ACHN (cell line): ENCODE results near the gene TGIF1.

Experiments
- DNase-seq: peaks from one replicate; pipeline ENCODE4 v3.0.0-alpha.2; 2015
- in situ Hi-C: cut with HindIII; loops from 2 replicates; pipeline ENCODE4 v1.10.0; 2017; ENCODE audit warnings: low sequenced_read_pairs, low pct_ligation_motif_present, low pct_unique_long_range_greater_than_20kb

The TGIF1 gene

DNA sequence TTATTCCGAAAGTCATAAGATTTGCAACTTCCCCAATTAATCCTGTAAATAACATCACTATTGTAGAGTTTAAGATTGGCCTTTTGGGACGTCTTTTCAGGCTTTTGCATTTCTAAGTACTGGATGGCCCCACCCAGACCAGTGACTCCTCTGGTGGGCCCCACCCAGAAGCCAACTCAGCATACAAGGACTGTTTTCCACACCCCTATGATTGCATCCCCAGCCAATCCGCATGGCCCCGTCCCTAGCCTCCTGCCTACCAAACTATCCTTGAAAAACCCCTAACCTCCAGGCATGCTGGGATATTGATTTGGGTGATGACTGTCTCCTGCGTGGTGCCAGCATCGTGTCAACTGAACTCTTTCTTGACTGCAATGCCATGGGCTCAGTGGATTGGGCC is 24.5 kb upstream of the TGIF1 start:
- no peak for DNase-seq
- in situ Hi-C loops: no loop called here

- in situ Hi-C loops: no loop called here
- DNase-seq: no peak
Observed at GRCh38 chr18:3426074-3426473, 23.9 kb upstream of the TGIF1 start.

DNA sequence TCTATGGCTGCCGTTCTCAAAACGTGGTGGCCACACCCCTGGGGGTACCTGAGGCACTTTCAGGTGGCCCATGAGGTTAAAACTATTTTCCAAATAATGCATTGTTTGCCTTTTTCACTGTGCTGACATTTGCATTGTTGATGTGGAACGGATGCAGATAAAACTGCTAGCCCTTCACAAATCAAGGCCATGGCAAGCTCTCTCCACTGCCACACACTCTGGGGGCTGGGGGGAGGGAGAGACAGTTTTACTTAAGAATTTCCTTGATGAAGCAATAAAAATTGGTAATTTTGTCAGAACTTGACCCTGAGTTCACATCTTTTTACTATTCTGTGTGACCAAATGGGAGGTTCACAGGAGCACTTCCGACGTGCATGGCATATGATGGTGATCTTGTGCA is 22.0 kb upstream of the TGIF1 start:
- in situ Hi-C loops: no loop called here

GRCh38 chr18:3429121-3429520 is 20.9 kb upstream of the TGIF1 start:
- DNase-seq: no peak
- in situ Hi-C loops: no loop called here

More for the DNA sequence above, 22.0 kb upstream of the TGIF1 start:
- DNase-seq: no peak

GRCh38 chr18:3434685-3435084 is 15.3 kb upstream of the TGIF1 start:
- in situ Hi-C loops: no loop called here
- DNase-seq: no peak

- in situ Hi-C loops: no loop called here
- DNase-seq: no peak
Observed at GRCh38 chr18:3440341-3440740, 9.6 kb upstream of the TGIF1 start.

- DNase-seq: peak; percentile 43
- in situ Hi-C loops: no loop called here
Observed at GRCh38 chr18:3441290-3441689, 8.7 kb upstream of the TGIF1 start.

DNA sequence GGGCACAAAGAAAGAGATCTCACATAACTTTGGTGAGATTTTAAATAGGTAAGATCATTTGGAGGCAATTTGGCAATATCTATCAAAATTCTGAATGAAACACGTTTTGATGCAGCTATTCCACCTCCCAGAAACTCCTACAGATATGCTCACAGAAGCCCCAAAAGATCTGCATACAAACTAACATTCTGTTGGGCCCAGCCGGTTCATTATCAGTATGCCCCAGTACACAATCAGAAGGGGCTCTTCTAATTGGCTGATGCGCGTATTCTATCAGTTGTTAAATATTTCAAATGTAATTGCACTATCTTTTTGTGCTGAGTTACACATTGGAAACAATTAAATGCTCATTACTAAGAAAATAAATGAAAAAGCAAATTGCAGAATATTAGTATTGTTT is 7.1 kb upstream of the TGIF1 start:
- DNase-seq: no peak
- in situ Hi-C loops: no loop called here

GRCh38 chr18:3444296-3444695 is 5.7 kb upstream of the TGIF1 start:
- DNase-seq: no peak
- in situ Hi-C loops: no loop called here

DNA sequence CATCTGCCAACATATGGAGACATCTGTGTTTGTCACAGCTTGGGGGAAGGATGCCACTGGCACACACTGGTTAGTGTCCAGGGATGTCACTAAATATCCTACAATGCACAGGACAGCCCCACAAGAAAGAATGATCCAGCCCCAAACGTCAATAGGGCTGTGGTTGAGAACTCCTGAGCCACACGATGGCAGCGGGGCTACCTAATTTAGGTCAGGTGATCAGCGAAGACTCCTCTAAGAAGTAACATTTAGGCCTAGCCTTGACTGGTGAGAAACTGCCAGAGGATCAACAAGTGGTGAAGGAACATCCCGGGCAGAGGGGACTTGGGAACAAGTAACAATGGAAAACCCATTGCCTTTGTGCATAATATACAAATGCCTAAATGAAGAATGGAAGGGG is 5.0 kb upstream of the TGIF1 start:
- DNase-seq: no peak
- in situ Hi-C loops: no loop called here

DNA sequence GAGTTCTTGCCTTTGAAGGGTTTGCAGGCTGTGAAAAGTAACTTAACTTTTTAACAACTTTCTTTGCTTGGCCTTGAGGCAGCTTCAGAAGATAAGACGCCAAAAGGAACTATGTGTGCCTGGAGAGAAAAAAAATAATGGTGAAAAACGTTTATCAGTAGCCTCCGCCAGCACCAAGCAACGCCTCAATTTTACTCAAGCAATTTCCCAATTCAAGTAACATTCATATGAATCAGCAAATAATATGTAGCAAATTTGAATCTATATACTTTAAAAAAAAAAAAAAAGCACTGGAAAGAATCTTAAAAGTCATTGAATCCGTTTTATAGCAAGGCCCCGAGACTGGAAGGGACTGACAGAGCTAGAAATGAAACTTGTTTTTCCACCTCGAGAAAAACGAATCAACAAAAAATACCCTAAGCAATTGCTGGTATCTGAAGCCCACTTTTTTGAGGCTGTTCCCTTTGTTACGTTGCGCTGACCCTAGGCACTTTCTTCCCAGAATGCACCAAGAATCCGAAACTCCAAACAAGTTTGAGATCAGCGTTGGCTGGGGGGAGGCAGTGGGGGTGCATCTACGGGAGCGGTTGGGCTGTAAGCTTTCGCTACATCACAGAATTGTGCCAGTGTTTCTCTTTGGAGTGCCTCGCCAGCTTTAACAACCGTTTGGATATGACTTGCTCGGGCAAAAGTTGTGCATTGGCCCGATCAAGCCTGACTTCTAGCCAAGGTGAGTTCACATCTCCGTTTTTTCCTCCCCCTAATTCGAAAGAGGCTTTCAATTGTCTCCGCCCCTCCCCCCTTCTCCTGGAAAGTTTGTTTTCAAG is 2.7 kb upstream of the TGIF1 start:
- peak; percentile 55 for DNase-seq
- in situ Hi-C loops: no loop called here

DNA sequence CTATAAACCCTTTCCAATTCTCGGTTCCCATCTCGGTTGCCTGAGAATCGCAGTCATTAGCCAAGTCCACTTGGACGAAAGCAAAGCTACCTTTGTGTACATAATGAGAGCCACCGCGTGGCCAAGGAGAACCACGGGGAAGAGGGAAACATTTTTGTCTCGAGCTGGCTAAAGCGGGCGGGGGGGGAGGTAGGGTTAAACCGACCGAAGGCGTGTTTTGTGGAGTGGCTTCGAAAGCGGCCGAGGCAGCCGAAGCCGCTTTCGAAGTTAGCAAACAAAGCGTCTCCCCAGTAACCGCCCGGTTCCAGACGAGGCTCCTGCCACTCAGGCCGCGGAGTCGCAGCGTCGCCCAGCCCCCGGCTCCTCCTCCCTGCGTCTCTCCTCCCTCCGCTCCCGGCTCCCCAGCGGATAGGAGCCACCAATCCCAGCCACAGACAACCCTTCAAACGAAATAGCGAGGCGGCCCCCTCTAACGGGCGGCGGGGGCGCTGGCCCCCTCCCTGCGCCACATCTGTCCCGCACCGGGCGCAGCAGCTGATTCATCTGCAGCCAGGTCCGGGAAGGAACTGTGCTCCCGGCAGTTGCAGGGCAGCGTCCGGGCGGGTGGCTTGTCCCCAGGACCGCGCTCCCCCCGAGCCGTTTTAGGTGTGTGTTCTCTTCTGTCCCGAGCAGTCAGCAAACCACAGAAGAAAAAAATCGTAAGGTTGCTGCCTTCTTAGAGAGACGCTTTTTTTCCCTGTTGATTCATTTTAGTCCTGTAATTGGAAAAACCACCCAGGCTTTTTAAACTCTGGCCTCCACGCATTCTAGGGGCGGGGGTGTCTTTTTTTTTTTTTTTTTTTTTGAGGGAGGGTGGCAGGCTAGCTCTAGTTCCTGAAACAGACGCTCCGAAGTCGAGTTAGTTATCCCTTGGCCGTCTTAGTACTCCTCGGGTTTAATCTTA is 1.8 kb upstream of the TGIF1 start:
- DNase-seq: peak; percentile 94
- in situ Hi-C loops: no loop called here

DNA sequence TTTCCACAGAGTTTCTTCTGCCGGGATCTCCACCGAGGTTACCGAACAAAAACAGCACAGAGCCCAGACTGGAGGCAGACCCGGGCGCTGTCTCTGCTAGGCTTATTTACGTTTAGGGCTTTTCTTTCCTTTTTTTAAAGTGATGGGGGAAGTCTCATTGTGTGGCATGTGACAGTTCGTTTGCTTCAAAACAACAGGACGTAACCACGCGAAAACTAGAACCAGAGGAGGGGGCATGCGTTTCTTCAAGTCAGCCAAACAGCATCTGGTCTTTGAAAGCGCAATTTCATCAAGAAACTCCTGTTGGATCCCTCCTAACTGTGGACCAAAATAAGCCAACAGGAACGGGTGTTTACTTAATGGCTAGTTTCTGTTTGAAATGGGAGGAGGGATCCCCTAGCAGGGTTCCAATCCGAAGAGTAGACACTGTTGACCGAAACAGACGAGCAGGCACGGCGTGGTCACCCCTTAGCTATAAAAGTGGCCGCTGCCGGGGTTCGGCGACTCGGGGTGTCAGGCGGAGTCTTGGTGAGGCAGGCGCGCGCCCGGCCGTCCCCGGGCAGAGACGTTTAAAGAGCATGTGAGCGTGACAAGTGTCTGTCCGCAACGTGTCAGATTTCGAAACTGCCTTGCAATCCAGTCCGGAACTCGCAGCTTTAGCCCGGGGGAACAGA is 997 bp upstream of the TGIF1 start:
- DNase-seq: peak; percentile 72
- in situ Hi-C loops: no loop called here

DNA sequence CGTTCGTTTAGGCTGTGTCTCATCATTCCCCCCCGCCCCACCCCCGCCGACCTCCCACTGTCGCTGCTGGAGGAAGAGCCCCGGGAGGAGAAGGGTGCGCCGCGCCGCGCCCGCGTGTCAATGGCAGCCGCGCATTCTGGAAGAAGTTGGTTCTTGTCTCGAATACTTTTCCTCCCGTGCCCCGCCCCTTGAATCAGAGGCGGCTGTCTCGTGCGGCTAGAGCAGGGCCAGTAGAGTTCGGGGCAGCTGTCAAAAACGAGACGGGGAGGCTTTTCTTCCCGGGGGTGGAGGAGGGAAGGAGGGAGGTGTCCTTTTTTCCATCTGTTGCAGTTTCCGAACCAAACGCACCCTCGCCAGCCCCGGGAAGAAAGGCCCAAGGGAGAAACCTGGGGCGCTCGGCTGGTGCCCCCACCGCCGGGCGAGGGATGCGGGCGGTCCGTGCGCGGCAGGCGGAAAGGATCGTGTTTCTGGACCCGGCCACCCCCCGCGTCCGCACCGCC is 410 bp upstream of the TGIF1 start:
- in situ Hi-C loops: no loop called here
- peak; percentile 75 for DNase-seq

DNA sequence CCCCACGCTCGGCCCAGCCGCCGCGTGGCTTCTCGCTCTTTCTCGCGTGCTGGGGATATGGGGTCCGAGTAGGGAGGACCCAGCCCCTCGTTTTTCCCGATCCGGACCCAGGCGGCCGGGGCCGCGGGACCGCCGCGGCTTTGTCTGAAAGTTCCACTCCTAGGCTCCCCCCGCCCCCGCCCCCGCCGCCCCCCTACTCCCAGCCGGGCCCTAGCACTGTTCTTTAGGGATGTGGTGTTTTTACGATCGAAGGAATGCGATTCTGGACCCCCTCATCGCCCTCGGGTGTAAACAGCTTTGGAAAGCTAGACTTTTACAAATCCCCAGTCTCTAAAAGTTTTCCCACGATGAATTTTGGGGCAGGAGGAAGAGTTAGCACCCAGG is 819 bp downstream of the TGIF1 start:
- no peak for DNase-seq
- in situ Hi-C loops: no loop called here

GRCh38 chr18:3451183-3451988 is 1.4 kb downstream of the TGIF1 start:
- in situ Hi-C loops: no loop called here
- peak; percentile 82 for DNase-seq

GRCh38 chr18:3451989-3452749 is 2.2 kb downstream of the TGIF1 start:
- in situ Hi-C loops: no loop called here
- peak; percentile 31 for DNase-seq
